ENCODE measurements around the gene AKR1B1.

- TF ChIP-seq POLR2A (IDR thresholded peaks at IDR 0.05): no peak
- TF ChIP-seq CTCF (IDR thresholded peaks at IDR 0.05): no peak
Observed at GRCh38 chr7:134396031-134396430, 62.9 kb downstream of the AKR1B1 start.

All from lower leg skin (tissue), 3 donors.